Right lobe of liver (tissue), 6 donors: ENCODE data around the gene NT5DC3. TPM values are rescaled to one million over a fixed set of nuclear protein-coding genes. Genes with fewer than 3 reads are reported as not detected.

Source experiments
- ATAC-seq, 4 donors: fragments of 200-7000 bp; cut with Tn5 transposase; one replicate each; pipeline ENCODE4 v1.9.1; 2020; ENCODE audit warnings: mild to moderate bottlenecking in 4 of 4, moderate library complexity in 4 of 4
- DNase-seq, 3 donors: peaks; one replicate each; pipeline ENCODE4 v3.0.0-alpha.2; 2020
- H3K27ac ChIP-seq, 3 donors: fragments of 200-600 bp; one replicate each; pipeline ENCODE4 v1.8.0; 2022
- H3K27me3 ChIP-seq, 2 donors: fragments of 200-600 bp; one replicate each; pipeline ENCODE4 v1.8.0; 2022
- H3K36me3 ChIP-seq, 4 donors: fragments of 200-600 bp; sonication (generic) in 1 of 4; one replicate each; pipeline versions ENCODE4 v1.5.1 to v1.8.0; 2017 to 2022; ENCODE audit warnings: control low read depth in 1 of 4
- H3K4me1 ChIP-seq, 4 donors: fragments of 200-600 bp; sonication (generic) in 1 of 4; one replicate each; pipeline versions ENCODE4 v1.5.1 to v1.8.0; 2017 to 2022; ENCODE audit warnings: control low read depth in 1 of 4
- H3K4me3 ChIP-seq, 3 donors: fragments of 200-600 bp; one replicate each; pipeline ENCODE4 v1.8.0; 2022
- H3K9me3 ChIP-seq, 4 donors: fragments of 200-600 bp; sonication (generic) in 1 of 4; one replicate each; pipeline versions ENCODE4 v1.5.1 to v1.8.0; 2017 to 2022; ENCODE audit warnings: control low read depth in 1 of 4
- CTCF ChIP-seq, 4 donors: fragments of 200-600 bp in 3 of 4; fragments of 450-650 bp in 1 of 4; IDR thresholded peaks; one replicate each; pipeline versions ENCODE4 v1.5.1 to v1.8.0; 2016 to 2022; ENCODE audit warnings: antibody characterized with exemption in 4 of 4, mild to moderate bottlenecking in 2 of 4
- POLR2A ChIP-seq: fragments of 450-650 bp; IDR thresholded peaks from one replicate; pipeline ENCODE4 v1.6.1; 2017; ENCODE audit warnings: antibody characterized with exemption, mild to moderate bottlenecking
- WGBS: methylation state at CpG from one replicate; pipeline ENCODE4 v1.1.6; 2018; ENCODE audit warnings: low coverage, low lambda C conversion rate; ENCODE audit not compliant: insufficient coverage; ENCODE audit errors: missing lambda C conversion rate; 5-methylcytosine and 5-hydroxymethylcytosine counted together
- intact Hi-C, 2 donors: fragments of 100-400 bp; cut with DNase I; formaldehyde crosslinking; loops; one replicate each; pipeline versions ENCODE4 v1.11.2 to v1.14.1; 2022
- total RNA-seq, 6 experiments: library from RNA; depleted of rRNA in 2 of 6; stranded (reverse); fragments of >200 nt in 2 of 6; fragmentation: NEBNext Ultra II Directional in 3 of 6; extraction: Animal tissue kit (Norgen Biotek cat#: 25700) in 3 of 6; gene quantifications; one replicate each; pipeline versions ENCODE4 v1.1.0 to v1.2.4, GENCODE V29; 2016 to 2023
- donor health status: DM: no; HTN: yes; CAD: no.
- donor health status: DM: no; HTN: no; CAD: no.
- donor health status: DM: no; HTN: no; CAD: no.
- donor health status: DM: no; HTN: yes; CAD: no.
- donor health status: DM: no; HTN: yes; CAD: no.

The NT5DC3 gene
- total RNA-seq, 6 experiments from 2014 or later: 3.3 to 10.2 (median 6.6) TPM

- ATAC-seq: peak in 1 of 4 donors; percentile 26
- Histone ChIP-seq H3K27me3 (no peaks in the 10 kb centered on the region), H3K36me3 (no peaks in the 10 kb centered on the region), H3K27ac (no peak overlapping the region), H3K9me3 (no peaks in the 10 kb centered on the region), H3K4me3 (no peak overlapping the region), H3K4me1 (peaks cover 0 to 11% (median 3%) of the 10 kb centered on the region in 4 donors)
- intact Hi-C loops: no loop called here
- no peak for DNase-seq
- TF ChIP-seq POLR2A: no peak
- TF ChIP-seq CTCF (IDR thresholded peaks at IDR 0.05): no peak
- 75% methylated on average over 6 of the region's 10 CpGs for WGBS
These were observed 18.0 kb upstream of the NT5DC3 start for GRCh38 chr12:103858953-103859601.

GRCh38 chr12:103858335-103858734, 17.3 kb upstream of the NT5DC3 start:
- Histone ChIP-seq H3K27me3 (no peaks in the 10 kb centered on the region), H3K4me1 (peaks cover 0 to 11% (median 3%) of the 10 kb centered on the region in 4 donors), H3K36me3 (no peaks in the 10 kb centered on the region), H3K27ac (no peak overlapping the region), H3K9me3 (no peaks in the 10 kb centered on the region), H3K4me3 (no peak overlapping the region)
- no peak for TF ChIP-seq CTCF (IDR thresholded peaks at IDR 0.05)
- no peak for TF ChIP-seq POLR2A
- intact Hi-C loops: no loop called here
- WGBS: 99% methylated on average over 8 of the region's 8 CpGs
- ATAC-seq (no peak), DNase-seq (no peak)

- TF ChIP-seq POLR2A (no peak), CTCF (IDR thresholded peaks at IDR 0.05) (no peak)
- WGBS: 71% methylated on average over 2 of the region's 2 CpGs
- ATAC-seq: no peak
- intact Hi-C loops: no loop called here
- Histone ChIP-seq H3K4me1 (peaks cover 0 to 11% (median 3%) of the 10 kb centered on the region in 4 donors), H3K27me3 (no peaks in the 10 kb centered on the region), H3K27ac (no peak overlapping the region), H3K36me3 (no peaks in the 10 kb centered on the region), H3K4me3 (no peak overlapping the region), H3K9me3 (no peaks in the 10 kb centered on the region)
- no peak for DNase-seq
These were observed 16.1 kb upstream of the NT5DC3 start for GRCh38 chr12:103857164-103857563.

GRCh38 chr12:103855896-103856657, 15.0 kb upstream of the NT5DC3 start:
- H3K9me3 ChIP-seq: no peaks in the 10 kb centered on the region
- DNase-seq (no peak), ATAC-seq (no peak)
- H3K4me3 ChIP-seq: no peak overlapping the region
- peaks cover 0 to 11% (median 3%) of the 10 kb centered on the region in 4 donors for H3K4me1 ChIP-seq
- H3K36me3 ChIP-seq: no peaks in the 10 kb centered on the region
- H3K27me3 ChIP-seq: no peaks in the 10 kb centered on the region
- TF ChIP-seq CTCF (IDR thresholded peaks at IDR 0.05) (no peak), POLR2A (no peak)
- peak overlapping the region in 1 of 3 donors; percentile 6 for H3K27ac ChIP-seq
- intact Hi-C loops: no loop called here
- 96% methylated on average over 8 of the region's 8 CpGs for WGBS
